HG02870 (cell line): ENCODE measurements around the gene ZBTB7A.

ENCODE experiments used
- ATAC-seq: cut with Tn5 transposase; IDR thresholded peaks from one replicate; pipeline ENCODE4 v1.9.1; 2021; ENCODE audit warnings: mild to moderate bottlenecking, moderate library complexity; ENCODE audit not compliant: unreplicated experiment

The ZBTB7A gene

GRCh38 chr19:4057931-4058692, 8.6 kb downstream of the ZBTB7A start:
- ATAC-seq = no peak

GRCh38 chr19:4055209-4055552, 11.5 kb downstream of the ZBTB7A start:
- no peak for ATAC-seq

GRCh38 chr19:4054441-4055208, 12.1 kb downstream of the ZBTB7A start:
- no peak for ATAC-seq

GRCh38 chr19:4053423-4054324, 13.0 kb downstream of the ZBTB7A start:
- ATAC-seq = no peak

GRCh38 chr19:4052993-4053422, 13.7 kb downstream of the ZBTB7A start:
- no peak for ATAC-seq

GRCh38 chr19:4052114-4052992, 14.3 kb downstream of the ZBTB7A start:
- no peak for ATAC-seq

GRCh38 chr19:4051175-4052101, 15.3 kb downstream of the ZBTB7A start:
- ATAC-seq = no peak

GRCh38 chr19:4049432-4049831, 17.3 kb downstream of the ZBTB7A start:
- no peak for ATAC-seq

- no peak for ATAC-seq
Measured at GRCh38 chr19:4046946-4047683, 19.6 kb downstream of the ZBTB7A start.

GRCh38 chr19:4046362-4046691, 20.4 kb downstream of the ZBTB7A start:
- no peak for ATAC-seq

GRCh38 chr19:4045597-4046361, 20.9 kb downstream of the ZBTB7A start:
- no peak for ATAC-seq

- no peak for ATAC-seq
Measured at GRCh38 chr19:4044990-4045465, 21.7 kb downstream of the ZBTB7A start.

- no peak for ATAC-seq
Measured at GRCh38 chr19:4043966-4044715, 22.6 kb downstream of the ZBTB7A start.

- ATAC-seq = no peak
Measured at GRCh38 chr19:4043401-4043800, 23.3 kb downstream of the ZBTB7A start.

GRCh38 chr19:4042731-4043082, 24.0 kb downstream of the ZBTB7A start:
- ATAC-seq = no peak

GRCh38 chr19:4042064-4042730, 24.5 kb downstream of the ZBTB7A start:
- ATAC-seq = no peak
